Measurements from ENCODE around the gene SELENOK. TPM values are rescaled to one million over a fixed set of nuclear protein-coding genes. Genes with fewer than 3 reads are reported as not detected.
A peak's percentile ranks its signal among the peaks of the same experiment; 100 is the strongest.

Gene SELENOK
- total RNA-seq, 2 donors from 2014 or later, result 60.3 to 77.0 TPM

DNA sequence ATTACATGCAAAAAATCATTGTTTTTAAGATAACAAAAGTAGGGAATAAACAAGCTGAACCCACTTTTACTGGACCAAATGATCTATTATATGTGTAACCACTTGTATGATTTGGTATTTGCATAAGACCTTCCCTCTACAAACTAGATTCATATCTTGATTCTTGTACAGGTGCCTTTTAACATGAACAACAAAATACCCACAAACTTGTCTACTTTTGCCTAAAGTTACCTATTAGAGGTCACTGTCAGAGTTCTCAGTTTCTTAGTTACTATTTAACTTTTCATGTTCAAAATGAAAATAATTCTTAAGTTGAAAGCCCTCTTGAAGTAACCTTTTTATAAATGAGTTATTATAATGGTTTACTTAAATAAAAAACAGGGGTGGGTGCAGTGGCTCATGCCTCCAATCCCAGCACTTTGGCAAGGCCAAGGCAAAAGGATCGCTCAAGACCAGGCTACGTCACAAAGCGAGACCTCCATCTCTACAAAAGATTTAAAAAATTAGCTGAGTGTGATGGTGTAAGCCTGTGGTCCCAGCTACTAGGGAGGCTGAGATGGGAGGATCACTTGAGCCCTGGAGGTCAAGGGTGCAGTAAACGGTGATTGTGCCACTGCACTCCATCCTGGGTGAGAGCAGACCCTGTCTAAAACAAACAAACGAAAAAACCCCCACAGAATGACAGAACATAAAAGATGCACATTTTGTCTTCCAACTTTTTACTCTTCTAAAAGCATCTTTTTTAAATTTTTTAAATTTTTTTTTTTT is 25.7 kb downstream of the SELENOK start:
- H3K27me3 Mint-ChIP-seq (ENCODE audit: low read depth), result no peaks in the 10 kb centered on the region
- DNase-seq (no peak), ATAC-seq (replicated peaks in 1 of 2) (no peak)
- H3K4me3 Mint-ChIP-seq, result no peak overlapping the region
- peaks cover 3 to 5% of the 10 kb centered on the region in 2 donors for H3K36me3 Mint-ChIP-seq (ENCODE audit: insufficient read depth in 2 of 2)
- H3K9me3 Mint-ChIP-seq, result no peaks in the 10 kb centered on the region
- H3K27ac Mint-ChIP-seq, result no peak overlapping the region
- H3K4me1 Mint-ChIP-seq (ENCODE audit: low read depth), result peaks cover 5% of the 10 kb centered on the region

DNA sequence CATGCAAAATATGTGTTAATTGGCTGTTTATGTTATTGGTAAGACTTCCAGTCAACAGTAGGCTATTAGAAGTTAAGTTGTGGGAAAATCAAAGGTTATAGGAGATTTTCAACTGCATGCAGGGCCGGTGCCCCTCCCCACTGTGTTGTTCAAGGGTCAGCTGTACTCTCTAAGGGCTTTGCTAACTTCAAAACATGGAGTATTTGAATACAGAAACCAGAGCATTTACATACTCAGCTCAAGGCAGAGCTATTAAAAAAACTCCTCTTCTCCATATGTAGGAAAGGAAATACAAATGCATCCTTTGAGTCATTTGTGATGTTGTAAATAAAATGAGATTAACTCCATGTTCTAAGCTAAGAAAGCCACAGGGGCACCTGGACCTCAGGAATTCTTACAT is 28.5 kb downstream of the SELENOK start:
- Mint-ChIP-seq H3K27ac (no peak overlapping the region), H3K36me3 (ENCODE audit: insufficient read depth in 2 of 2) (peaks cover 1 to 3% of the 10 kb centered on the region in 2 donors), H3K9me3 (no peaks in the 10 kb centered on the region), H3K4me3 (no peak overlapping the region), H3K27me3 (ENCODE audit: low read depth) (no peaks in the 10 kb centered on the region), H3K4me1 (ENCODE audit: low read depth) (peaks cover 3% of the 10 kb centered on the region)
- DNase-seq (no peak), ATAC-seq (replicated peaks in 1 of 2) (no peak)

DNA sequence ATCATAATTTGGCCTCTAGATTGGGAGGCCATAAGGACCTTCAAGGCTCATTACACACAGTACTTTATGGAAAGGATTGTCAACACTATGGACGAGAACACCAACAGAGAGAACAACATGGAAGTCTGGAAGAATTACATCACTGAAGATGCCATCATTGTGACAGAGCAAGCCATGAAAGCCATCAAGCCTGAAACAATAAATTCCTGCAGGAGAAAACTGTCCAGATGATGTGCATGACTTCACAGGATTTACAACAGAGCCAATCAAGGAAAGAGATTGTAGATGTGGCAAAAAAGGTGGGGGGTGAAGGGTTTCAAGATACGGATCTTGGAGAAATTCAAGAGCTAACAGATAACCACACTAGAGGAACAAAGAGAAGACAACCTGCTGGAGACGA is 29.4 kb downstream of the SELENOK start:
- no peak overlapping the region for H3K27ac Mint-ChIP-seq
- no peak for ATAC-seq (replicated peaks in 1 of 2)
- no peaks in the 10 kb centered on the region for H3K4me1 Mint-ChIP-seq (ENCODE audit: low read depth)
- peaks cover 1 to 3% of the 10 kb centered on the region in 2 donors for H3K36me3 Mint-ChIP-seq (ENCODE audit: insufficient read depth in 2 of 2)
- no peaks in the 10 kb centered on the region for H3K27me3 Mint-ChIP-seq (ENCODE audit: low read depth)
- DNase-seq, result no peak
- no peaks in the 10 kb centered on the region for H3K9me3 Mint-ChIP-seq
- no peak overlapping the region for H3K4me3 Mint-ChIP-seq

DNA sequence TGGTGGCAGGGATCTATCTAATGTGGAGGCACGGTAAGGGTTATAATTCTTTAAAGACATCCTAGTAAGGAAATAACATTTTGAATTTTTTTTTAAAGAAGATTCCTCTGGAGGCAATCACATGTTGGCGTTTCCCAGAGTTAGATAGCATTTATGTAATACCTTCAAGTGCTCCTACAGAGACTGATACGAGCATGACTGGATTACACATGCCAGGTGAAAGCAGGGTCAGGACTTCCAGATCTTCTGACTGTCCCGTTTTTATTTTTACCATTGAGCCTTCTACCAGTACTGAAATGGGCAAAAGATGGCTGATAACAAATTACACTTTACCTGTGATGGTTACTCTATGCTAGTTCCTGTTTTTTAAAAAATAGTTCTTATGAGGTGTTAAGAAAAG is 31.5 kb downstream of the SELENOK start:
- no peak for ATAC-seq (replicated peaks in 1 of 2)
- no peaks in the 10 kb centered on the region for H3K9me3 Mint-ChIP-seq
- peaks cover under 1 to 3% of the 10 kb centered on the region in 2 donors for H3K36me3 Mint-ChIP-seq (ENCODE audit: insufficient read depth in 2 of 2)
- no peak for DNase-seq
- no peak overlapping the region for H3K4me3 Mint-ChIP-seq
- H3K27ac Mint-ChIP-seq, result no peak overlapping the region
- no peaks in the 10 kb centered on the region for H3K27me3 Mint-ChIP-seq (ENCODE audit: low read depth)
- no peaks in the 10 kb centered on the region for H3K4me1 Mint-ChIP-seq (ENCODE audit: low read depth)

DNA sequence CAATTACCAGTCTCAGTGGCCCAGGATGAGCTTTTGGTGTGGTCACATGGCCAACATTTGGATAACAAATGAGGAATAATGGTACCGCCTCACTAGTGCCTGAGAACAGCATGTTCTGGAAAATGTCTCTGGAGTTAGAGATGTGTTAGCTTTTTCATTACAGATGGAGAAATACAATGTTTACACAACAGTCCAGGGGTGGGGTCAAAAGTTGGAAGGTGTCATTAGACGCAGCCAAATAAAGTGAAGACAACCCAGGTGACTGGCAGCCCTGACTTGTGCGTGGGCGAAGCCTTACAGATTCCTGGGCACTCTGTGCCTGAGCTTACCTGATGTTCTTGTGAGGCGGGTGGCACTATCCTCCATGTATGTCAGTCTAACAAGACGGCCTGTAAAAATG is 32.5 kb downstream of the SELENOK start:
- DNase-seq (no peak), ATAC-seq (replicated peaks in 1 of 2) (no peak)
- H3K27me3 Mint-ChIP-seq (ENCODE audit: low read depth), result no peaks in the 10 kb centered on the region
- H3K36me3 Mint-ChIP-seq (ENCODE audit: insufficient read depth in 2 of 2), result no peaks in the 10 kb centered on the region
- no peaks in the 10 kb centered on the region for H3K4me1 Mint-ChIP-seq (ENCODE audit: low read depth)
- H3K9me3 Mint-ChIP-seq, result no peaks in the 10 kb centered on the region
- no peak overlapping the region for H3K4me3 Mint-ChIP-seq
- no peak overlapping the region for H3K27ac Mint-ChIP-seq

DNA sequence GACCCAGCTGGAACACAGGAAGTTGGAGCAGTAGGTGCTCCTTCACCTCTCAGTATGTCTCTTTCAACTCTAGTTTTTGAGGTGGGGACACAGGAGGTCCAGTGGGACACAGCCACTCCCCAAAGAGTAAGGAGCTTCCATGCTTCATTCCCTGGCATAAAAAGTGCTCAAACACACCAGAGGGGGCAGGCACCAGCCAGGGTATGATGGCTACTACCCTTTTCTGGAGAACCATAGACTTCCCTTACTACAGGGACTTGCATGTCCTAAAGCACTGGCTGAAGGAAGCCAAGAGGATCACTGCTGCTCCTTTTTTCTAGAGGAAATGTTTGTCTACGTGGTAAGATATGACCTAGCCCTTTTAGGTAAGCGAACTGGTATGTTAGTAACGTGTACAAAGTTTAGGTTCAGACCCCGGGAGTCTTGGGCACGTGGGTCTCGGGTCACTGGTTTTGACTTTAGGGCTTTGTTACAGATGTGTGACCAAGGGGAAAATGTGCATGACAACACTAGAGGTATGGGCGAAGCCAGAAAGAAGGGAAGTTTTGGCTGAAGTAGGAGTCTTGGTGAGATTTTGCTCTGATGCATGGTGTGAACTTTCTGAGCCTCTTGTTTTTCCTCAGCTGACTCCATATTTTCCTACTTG is 33.4 kb downstream of the SELENOK start:
- DNase-seq, result no peak
- H3K4me1 Mint-ChIP-seq (ENCODE audit: low read depth), result no peaks in the 10 kb centered on the region
- no peak overlapping the region for H3K4me3 Mint-ChIP-seq
- H3K36me3 Mint-ChIP-seq (ENCODE audit: insufficient read depth in 2 of 2), result no peaks in the 10 kb centered on the region
- no peaks in the 10 kb centered on the region for H3K9me3 Mint-ChIP-seq
- no peak for ATAC-seq (replicated peaks in 1 of 2)
- H3K27me3 Mint-ChIP-seq (ENCODE audit: low read depth), result no peaks in the 10 kb centered on the region
- no peak overlapping the region for H3K27ac Mint-ChIP-seq

DNA sequence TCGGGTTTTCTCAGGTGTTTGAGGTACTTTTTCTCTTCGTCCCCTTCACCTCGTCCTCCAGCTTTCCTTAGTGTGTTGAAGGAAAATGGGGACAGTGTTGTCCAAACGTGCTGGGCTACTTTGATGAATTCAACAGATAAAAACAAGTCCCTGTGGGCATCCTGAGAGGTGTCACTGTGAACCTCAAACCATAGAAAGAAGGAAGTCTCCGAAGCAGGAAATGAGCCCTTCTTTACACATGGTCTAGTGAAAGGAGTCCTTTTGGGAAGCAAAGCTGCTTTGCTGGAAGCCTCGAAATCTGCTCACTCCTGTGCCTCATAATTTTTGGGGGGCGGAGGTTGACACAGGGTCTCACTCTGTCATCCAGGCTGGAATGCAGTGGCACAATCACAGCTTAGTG is 34.7 kb downstream of the SELENOK start:
- Mint-ChIP-seq H3K27me3 (ENCODE audit: low read depth) (no peaks in the 10 kb centered on the region), H3K9me3 (no peaks in the 10 kb centered on the region), H3K4me3 (no peak overlapping the region), H3K4me1 (ENCODE audit: low read depth) (no peaks in the 10 kb centered on the region), H3K36me3 (ENCODE audit: insufficient read depth in 2 of 2) (no peaks in the 10 kb centered on the region), H3K27ac (no peak overlapping the region)
- ATAC-seq (replicated peaks in 1 of 2) (no peak), DNase-seq (no peak)

DNA sequence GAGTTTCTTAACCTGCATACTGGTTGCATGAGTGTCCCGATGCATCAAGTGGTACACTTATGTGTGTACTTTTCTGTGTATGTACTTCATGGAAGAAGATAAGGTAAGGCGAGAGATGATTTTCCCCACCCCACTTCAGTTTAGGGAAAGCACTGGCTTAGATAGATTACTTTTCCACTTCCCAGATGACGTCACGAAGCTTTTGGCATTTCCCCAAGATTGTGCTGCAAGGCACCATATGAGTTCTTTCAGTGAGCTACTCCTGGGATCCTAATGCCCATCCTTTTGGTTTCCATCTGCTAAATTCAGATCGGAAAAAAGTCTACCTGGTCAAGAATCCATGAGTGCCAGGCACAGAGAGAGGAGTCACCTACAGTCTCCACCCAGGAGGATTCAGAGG is 40.8 kb downstream of the SELENOK start:
- DNase-seq (no peak), ATAC-seq (replicated peaks in 1 of 2) (no peak)
- Mint-ChIP-seq H3K9me3 (no peaks in the 10 kb centered on the region), H3K27me3 (ENCODE audit: low read depth) (peaks cover 25% of the 10 kb centered on the region), H3K4me3 (no peak overlapping the region), H3K4me1 (ENCODE audit: low read depth) (no peaks in the 10 kb centered on the region), H3K36me3 (ENCODE audit: insufficient read depth in 2 of 2) (peaks cover 0 to 1% of the 10 kb centered on the region in 2 donors), H3K27ac (no peak overlapping the region)

DNA sequence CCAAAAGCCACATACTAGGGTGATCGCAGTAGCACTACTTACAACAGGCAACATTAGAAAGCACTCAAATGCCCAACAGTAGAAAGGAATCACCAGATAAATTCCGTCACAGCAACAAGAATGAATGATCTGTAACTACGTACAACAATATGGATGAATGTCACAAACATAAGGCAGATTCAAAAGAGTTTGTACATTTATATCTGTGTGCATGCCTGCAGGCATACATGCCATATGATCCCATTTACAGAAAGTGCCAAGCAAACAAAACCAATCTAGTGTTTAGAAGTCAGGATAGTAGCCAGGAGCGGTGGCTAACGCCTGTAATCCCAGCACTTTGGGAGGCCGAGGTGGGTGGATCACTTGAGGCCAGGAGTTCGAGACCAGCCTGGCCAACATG is 41.7 kb downstream of the SELENOK start:
- ATAC-seq (replicated peaks in 1 of 2) (no peak), DNase-seq (no peak)
- Mint-ChIP-seq H3K4me1 (ENCODE audit: low read depth) (no peaks in the 10 kb centered on the region), H3K27me3 (ENCODE audit: low read depth) (peaks cover 32% of the 10 kb centered on the region), H3K36me3 (ENCODE audit: insufficient read depth in 2 of 2) (peaks cover 0 to 1% of the 10 kb centered on the region in 2 donors), H3K4me3 (no peak overlapping the region), H3K9me3 (no peaks in the 10 kb centered on the region), H3K27ac (no peak overlapping the region)

DNA sequence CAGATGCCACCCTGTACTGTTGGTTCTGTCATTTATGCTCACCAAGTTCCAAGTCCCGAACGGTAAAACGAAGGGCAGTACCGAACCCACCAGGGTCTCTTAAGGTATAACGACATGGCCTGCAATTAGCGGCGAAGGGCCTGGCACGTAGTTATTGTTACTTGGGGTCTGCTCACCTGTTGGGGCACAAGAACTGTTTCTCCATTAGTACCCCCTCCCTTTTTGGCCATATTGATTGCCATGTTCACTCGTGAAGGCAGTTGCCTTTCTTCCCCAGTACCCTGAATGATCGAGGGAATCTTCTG is 44.9 kb downstream of the SELENOK start:
- Mint-ChIP-seq H3K4me3 (peak overlapping the region; percentile 60 to 79), H3K36me3 (ENCODE audit: insufficient read depth in 2 of 2) (peaks cover 0 to 1% of the 10 kb centered on the region in 2 donors), H3K27ac (no peak overlapping the region), H3K9me3 (no peaks in the 10 kb centered on the region), H3K27me3 (ENCODE audit: low read depth) (peaks cover 53% of the 10 kb centered on the region), H3K4me1 (ENCODE audit: low read depth) (no peaks in the 10 kb centered on the region)
- DNase-seq, result no peak
- ATAC-seq (replicated peaks in 1 of 2), result no peak

DNA sequence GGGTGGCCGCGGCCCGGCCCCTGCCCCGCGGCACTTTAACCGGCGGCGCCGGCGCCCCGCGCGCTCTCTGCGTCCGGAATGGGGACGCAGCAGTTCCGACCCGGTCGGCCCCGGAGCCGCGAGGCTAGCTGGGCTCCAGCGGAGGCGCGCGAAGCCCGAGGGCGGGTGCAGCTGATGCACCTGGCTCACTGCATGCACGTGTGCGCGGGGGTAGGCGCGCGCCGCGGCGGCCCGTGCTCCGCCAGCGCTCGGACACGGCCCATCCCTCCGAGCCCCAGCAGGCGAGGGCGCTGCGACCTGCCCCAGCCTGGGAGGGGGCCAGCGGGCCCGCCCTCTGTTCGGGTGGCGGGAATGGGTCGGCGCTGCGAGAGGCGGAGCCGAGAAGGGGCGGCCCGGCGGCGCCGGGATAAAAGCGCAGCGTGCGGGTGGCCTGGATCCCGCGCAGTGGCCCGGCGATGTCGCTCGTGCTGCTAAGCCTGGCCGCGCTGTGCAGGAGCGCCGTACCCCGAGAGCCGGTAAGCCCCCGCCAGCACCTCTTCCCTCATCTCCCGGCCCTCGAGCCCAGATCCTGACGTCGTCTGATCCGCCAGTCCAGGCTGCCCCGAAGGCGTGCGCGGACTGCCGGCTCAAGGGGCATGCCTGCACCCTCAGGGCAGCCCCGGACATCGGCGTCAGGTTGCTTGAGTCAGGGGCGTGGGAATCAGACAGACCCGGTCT is 45.4 kb downstream of the SELENOK start, which contains the start of the genes CHDH and IL17RB:
Gene CHDH (minus strand): TSS at position 286 of the 717 bp plus-strand sequence. CDS start 22,411 bp downstream, outside the sequence.
Gene IL17RB (plus strand): TSS at position 435 of the 717 bp plus-strand sequence. CDS start 21 bp downstream, at position 456.
- H3K27ac Mint-ChIP-seq, result no peak within 1 kb of the TSS
- H3K36me3 Mint-ChIP-seq (ENCODE audit: insufficient read depth in 2 of 2), result peaks cover 0 to 1% of the 10 kb centered on the region in 2 donors
- ATAC-seq (replicated peaks in 1 of 2), result peak; percentile 75 to 77
- no peaks in the 10 kb centered on the region for H3K9me3 Mint-ChIP-seq
- DNase-seq, result peak; percentile 38 to 40
- peaks cover 53% of the 10 kb centered on the region for H3K27me3 Mint-ChIP-seq (ENCODE audit: low read depth)
- no peaks in the 10 kb centered on the region for H3K4me1 Mint-ChIP-seq (ENCODE audit: low read depth)
- H3K4me3 Mint-ChIP-seq, result peak within 1 kb of the TSS; percentile 60 to 79

DNA sequence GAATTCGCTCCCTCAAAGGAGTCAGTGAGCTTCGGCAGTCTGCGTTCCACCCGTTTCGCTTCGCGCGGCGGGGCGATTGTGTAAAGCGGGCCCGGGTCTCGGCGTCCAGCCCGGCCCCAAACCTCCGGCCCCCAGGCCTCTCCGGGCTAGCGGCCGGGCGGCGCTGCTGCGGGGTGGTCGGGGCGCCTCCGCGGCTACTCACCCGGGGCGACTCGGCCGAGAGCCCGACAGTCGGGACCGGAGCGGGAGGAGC is 45.9 kb downstream of the SELENOK start:
- no peaks in the 10 kb centered on the region for H3K4me1 Mint-ChIP-seq (ENCODE audit: low read depth)
- peaks cover 53% of the 10 kb centered on the region for H3K27me3 Mint-ChIP-seq (ENCODE audit: low read depth)
- peak overlapping the region; percentile 51 to 70 for H3K4me3 Mint-ChIP-seq
- no peaks in the 10 kb centered on the region for H3K9me3 Mint-ChIP-seq
- H3K27ac Mint-ChIP-seq, result no peak overlapping the region
- DNase-seq (peak in 1 of 2 donors; percentile 13), ATAC-seq (replicated peaks in 1 of 2) (peak in 1 of 2 donors; percentile 13)
- peaks cover 0 to 1% of the 10 kb centered on the region in 2 donors for H3K36me3 Mint-ChIP-seq (ENCODE audit: insufficient read depth in 2 of 2)

DNA sequence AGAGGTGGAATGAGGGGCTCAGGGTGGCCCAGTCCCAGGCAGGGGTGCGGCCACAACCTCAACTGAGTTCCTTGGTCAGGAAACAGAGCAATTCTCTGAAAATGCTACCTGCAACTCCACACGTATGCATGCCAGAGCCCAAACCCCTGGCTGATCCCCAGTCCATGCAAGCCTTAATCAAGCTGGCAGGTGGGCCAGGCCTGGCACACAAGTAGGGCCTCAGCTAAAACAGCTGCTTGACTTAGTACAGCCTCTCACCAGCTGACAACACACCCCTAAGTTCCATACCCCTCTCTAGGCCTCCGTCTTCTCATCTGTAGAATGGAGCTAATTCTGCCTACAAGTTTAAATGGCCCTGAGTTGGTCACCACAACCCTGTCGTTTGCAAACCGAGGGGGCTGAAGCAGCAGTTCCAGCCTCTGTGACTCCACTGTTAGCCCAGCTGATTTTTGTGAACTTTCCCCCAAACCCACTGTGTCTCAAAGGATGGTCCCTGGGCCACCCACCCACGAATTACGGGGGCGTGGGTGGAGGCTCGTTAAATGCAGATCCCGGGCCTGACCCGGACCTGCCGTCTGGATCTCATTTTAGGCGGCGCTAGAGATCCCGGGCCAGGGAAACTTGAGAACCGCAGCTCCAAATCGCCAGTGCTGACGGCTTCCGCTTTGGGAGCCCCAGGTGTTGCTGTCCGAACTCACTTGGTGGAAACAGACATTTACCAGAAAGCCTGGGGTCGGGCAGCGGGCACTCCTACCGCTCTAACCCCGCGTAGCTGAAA is 46.4 kb downstream of the SELENOK start:
- H3K27me3 Mint-ChIP-seq (ENCODE audit: low read depth), result peaks cover 58% of the 10 kb centered on the region

More for the DNA sequence above, 46.4 kb downstream of the SELENOK start:
- peak overlapping the region; percentile 51 to 70 for H3K4me3 Mint-ChIP-seq
- DNase-seq (peak in 1 of 2 donors; percentile 6), ATAC-seq (replicated peaks in 1 of 2) (peak; percentile 5 to 21)
- H3K27ac Mint-ChIP-seq, result no peak overlapping the region
- no peaks in the 10 kb centered on the region for H3K9me3 Mint-ChIP-seq
- no peaks in the 10 kb centered on the region for H3K4me1 Mint-ChIP-seq (ENCODE audit: low read depth)
- peaks cover 0 to 1% of the 10 kb centered on the region in 2 donors for H3K36me3 Mint-ChIP-seq (ENCODE audit: insufficient read depth in 2 of 2)
